SK-N-SH treated with all-trans-retinoic acid at 6 μM for 48 hours (cell line): ENCODE results near the gene MDFIC.

Experiments
- BACH2 ChIP-seq: fragments of 250-450 bp; sonication (Bioruptor Pico); IDR thresholded peaks from 2 replicates; pipeline ENCODE4 v1.9.0; 2021; ENCODE audit warnings: mild to moderate bottlenecking, borderline replicate concordance
- CREB5 ChIP-seq: fragments of 250-450 bp; sonication (Bioruptor Pico); IDR thresholded peaks from 2 replicates; pipeline ENCODE4 v1.5.1; 2020; ENCODE audit warnings: low read depth, mild to moderate bottlenecking, moderate library complexity
- GLIS3 ChIP-seq: fragments of 250-450 bp; sonication (Bioruptor Pico); IDR thresholded peaks from 2 replicates; pipeline ENCODE4 v1.5.0; 2020; ENCODE audit warnings: mild to moderate bottlenecking, moderate library complexity
- OSR1 ChIP-seq: fragments of 250-450 bp; sonication (Bioruptor Pico); IDR thresholded peaks from 2 replicates; pipeline ENCODE4 v1.8.0; 2022; ENCODE audit warnings: moderate library complexity, mild to moderate bottlenecking, inconsistent platforms
- RARB ChIP-seq: fragments of 250-450 bp; sonication (Bioruptor Pico); IDR thresholded peaks from 2 replicates; pipeline ENCODE4 v1.8.0; 2021; ENCODE audit warnings: mild to moderate bottlenecking, moderate library complexity
- TCF4 ChIP-seq: fragments of 250-450 bp; sonication (Bioruptor Pico); IDR thresholded peaks from 2 replicates; pipeline ENCODE4 v1.8.0; 2021; ENCODE audit warnings: mild to moderate bottlenecking, moderate library complexity, borderline replicate concordance
- TSHZ2 ChIP-seq: fragments of 250-450 bp; sonication (Bioruptor Pico); IDR thresholded peaks from 2 replicates; pipeline ENCODE4 v1.5.0; 2020; ENCODE audit warnings: mild to moderate bottlenecking, moderate library complexity
- ZFP3 ChIP-seq: fragments of 250-450 bp; sonication (Bioruptor Pico); IDR thresholded peaks from 2 replicates; pipeline ENCODE4 v1.5.0; 2020; ENCODE audit warnings: mild to moderate bottlenecking, moderate library complexity
- ZFP30 ChIP-seq: fragments of 450-650 bp; formaldehyde crosslinking; IDR thresholded peaks from 2 replicates; pipeline ENCODE4 v1.5.0; 2022; ENCODE audit warnings: mild to moderate bottlenecking, moderate library complexity

- TF ChIP-seq OSR1 (CRISPR knock-in tag), result no peak
- no peak for TF ChIP-seq BACH2 (CRISPR knock-in tag)
- no peak for TF ChIP-seq ZFP30
- no peak for TF ChIP-seq TCF4
- no peak for TF ChIP-seq RARB
- no peak for TF ChIP-seq ZFP3
- TF ChIP-seq CREB5 (CRISPR knock-in tag), result no peak
- TF ChIP-seq TSHZ2, result no peak
- no peak for TF ChIP-seq GLIS3
Measured at GRCh38 chr7:114985116-114985715, 63.3 kb downstream of the MDFIC start.
